SIG-M5 treated with dmso at 0.1 percent for 504 hours (cell line): ENCODE measurements around the gene ZNF552.
"Not testable (repeated sequence)": the region's sequence is repeated elsewhere in the genome, so short reads cannot be mapped to it uniquely, and the experiment has no call there.

Experiments
- DNase-seq: peaks from one replicate; lab custom pipeline; 2025; ENCODE audit not compliant: unreplicated experiment; lab: John Stamatoyannopoulos, UW

ZNF552 gene

DNA sequence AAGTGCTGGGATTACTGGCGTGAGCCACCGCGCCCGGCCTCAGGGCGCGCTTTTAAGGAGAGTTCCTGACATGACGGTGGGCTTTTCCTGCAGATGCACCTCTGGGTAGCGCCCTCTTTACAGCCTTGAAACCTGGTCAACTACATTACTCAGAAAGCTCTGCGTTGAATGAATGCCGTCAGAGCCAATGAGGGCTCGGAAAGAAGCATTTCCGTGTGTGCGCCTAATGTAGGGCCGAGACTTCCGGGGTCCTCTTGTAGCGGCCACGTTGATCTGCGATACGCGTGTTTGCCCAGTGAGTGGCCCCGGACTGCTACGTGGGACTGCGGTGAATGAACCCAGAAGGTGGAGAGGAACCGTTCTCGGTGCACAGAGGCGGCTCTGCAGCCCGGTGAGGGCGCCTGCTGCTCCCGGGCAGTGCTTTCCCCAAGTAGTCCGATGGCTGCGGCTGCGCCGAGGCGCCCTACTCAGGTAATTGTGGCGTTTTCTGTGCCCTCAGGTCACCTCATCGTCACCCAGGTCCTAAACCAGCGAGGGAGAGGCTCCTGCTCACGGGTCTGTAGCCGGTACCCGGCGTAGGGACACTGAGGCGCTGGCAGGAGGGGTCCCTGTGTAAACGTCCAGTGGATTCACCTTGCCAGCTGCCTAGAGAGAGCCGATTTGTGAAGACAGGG, 4.9 kb upstream of the ZNF552 start:
- peak; percentile 91 for DNase-seq

- no peak for DNase-seq
Measured at GRCh38 chr19:57818378-57818777, 3.7 kb upstream of the ZNF552 start.

GRCh38 chr19:57817976-57818375, 3.3 kb upstream of the ZNF552 start:
- no peak for DNase-seq

DNA sequence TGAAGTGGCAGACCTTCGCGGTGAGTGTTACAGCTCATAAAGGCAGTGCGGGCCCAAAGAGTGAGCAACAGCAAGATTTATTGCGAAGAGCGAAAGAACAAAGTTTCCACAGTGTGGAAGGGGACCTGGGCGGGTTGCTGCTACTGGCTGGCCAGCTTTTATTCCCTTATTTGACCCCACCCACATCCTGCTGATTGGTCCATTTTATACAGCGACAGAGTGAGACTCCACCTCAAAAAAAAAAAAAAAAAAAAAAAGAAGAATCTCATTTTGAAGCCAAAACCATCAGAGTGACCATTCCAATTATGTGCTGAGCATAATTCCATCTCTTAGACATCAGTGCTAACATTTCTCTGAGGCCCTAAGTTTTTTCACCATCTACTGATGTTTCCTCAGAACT, 1.9 kb upstream of the ZNF552 start:
- DNase-seq = no peak

DNA sequence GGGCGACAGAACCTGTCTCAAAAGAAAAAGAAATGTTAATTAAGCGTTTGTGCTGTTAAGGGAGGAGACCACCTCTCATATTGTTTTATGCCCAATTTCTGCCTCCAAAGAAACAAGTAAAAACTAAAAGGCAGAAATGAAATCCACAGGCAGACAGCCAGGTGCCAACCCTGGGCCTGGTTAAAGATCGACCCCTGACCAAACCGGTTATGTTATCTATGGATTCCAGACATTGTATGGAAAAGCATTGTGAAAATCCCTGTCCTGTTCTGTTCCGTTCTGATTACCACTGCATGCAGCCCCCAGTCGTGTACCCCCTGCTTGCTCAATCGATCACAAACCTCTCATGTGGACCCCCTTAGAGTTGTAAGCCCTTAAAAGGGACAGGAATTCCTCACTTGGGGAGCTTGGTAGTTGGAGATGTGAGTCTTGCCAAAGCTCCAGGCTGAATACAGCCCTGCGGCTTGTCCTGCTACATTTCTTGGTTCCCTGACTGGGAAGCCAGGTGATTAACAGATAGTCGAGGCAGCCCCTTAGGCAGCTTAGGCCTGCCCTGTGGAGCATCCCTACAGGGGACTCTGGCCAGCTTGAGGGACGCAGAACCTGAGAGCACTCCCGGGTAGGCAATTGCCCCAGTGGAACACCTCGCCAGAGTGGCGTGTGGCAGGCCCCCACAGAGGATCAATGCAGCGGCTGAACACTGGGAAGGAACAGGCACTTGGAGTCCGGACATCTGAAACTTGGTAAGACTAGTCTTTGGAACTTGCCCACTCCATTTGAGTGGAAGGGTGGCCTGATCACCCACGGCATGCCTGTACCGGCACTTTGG, 748 bp upstream of the ZNF552 start:
- no peak for DNase-seq

GRCh38 chr19:57813919-57814504, 701 bp downstream of the ZNF552 start:
- DNase-seq = no peak

GRCh38 chr19:57812975-57813820, 1.5 kb downstream of the ZNF552 start:
- DNase-seq = not testable (repeated sequence)

- DNase-seq = no peak
Measured at GRCh38 chr19:57812226-57812625, 2.5 kb downstream of the ZNF552 start.

DNA sequence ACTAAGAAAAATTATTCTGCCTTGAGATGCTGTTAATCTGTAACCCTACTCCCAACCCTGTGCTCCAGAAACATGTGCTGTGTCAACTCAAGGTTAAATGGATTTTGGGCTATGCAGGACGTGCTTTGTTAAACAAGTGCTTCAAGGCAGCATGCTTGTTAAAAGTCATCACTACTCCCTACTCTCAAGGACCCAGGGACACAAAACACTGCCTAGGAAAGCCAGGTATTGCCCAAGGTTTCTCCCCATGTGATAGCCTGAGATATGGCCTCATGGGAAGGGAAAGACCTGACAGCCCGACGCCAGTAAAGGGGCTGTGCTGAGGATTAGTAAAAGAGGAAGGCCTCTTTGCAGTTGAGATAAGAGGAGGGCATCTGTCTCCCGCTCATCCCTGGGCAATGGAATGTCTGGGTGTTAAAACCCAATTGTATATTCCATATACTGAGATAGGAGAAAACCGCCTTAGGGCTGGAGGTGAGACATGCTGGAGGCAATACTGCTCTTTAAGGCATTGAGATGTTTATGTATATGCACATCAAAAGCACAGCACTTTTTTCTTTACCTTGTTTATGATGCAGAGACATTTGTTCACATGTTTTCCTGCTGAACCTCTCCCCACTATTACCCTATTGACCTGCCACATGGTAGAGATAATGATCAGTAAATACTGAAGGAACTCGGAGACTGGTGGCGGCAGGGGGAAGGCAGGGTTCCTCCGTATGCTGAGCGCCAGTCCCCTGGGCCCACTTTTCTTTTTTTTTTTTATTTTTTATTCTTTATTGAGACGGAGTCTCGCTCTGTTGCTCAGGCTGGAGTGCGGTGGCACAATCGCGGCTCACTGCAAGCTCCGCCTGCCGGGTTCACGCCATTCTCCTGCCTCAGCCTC, 4.1 kb downstream of the ZNF552 start:
- DNase-seq = not testable (repeated sequence)

DNA sequence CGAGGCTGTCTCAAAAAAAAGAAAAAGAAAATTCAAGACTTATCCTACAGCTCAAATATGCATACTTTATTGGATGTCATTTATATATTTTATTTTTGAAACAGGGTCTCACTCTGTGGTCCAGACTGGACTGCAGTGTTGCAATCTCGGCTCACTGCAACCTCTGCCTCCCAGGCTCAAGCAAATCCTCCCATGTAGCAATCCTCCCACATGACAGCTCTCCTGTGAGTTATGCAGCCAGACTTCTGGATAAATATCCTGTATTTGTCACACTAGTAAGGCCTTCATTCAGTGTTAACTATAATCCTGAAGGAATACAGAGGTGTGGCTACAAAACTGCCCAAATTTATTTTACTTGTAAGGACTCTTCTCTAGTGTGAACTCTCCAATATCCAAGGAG, 7.2 kb downstream of the ZNF552 start:
- DNase-seq = no peak

DNA sequence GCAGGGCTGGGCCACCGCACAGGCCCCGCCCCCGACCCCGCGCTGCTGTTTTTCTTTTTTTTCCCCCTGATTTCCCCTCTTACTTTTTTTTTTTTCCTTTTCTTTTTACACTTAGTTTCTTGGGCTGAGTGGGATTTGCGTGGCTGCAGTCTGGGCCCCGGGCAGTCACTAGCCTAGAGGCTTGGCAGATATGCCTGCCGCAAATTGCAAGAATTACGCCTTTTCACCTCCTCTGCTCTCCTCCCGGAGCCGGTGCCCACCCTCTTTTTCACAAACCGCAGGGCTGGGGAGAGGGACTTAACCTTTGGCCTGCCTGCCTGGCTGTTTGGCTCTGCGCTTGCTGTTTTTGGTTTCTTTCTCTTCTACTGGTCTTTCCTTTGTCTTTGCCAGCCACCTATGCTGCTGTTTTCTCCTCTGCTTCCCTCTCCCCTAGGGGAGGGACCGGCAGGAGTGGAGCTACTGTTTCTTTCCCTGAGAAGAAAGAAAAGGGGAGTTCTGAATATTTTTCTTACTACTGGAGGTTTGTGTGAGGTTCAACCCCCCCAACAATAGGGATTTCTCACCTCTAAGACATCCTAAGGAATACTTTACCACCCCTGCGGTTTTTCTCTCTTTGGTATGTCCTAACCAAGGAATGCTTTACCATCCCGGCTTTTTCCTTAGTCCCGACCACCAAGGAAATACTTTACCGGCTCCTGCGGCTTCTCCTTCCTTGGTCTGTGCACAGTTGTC, 11.0 kb downstream of the ZNF552 start:
- DNase-seq = no peak

DNA sequence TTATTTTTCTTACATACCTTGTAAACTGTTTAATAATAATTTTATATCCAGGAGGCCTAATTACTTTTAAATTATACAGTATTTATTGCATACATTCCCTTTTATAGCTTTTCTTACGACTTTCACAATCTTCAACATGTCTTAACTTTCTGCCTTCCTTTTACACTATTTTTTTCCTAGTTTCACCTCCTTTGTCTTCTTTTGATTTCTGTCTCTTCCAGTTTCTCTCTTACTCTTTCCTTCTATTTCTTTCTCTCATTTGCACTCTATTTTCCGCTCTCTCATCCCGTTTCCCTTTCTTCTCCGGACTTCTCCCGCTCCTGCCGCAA, 11.5 kb downstream of the ZNF552 start:
- no peak for DNase-seq

- DNase-seq = no peak
Measured at GRCh38 chr19:57802269-57802668, 12.4 kb downstream of the ZNF552 start.

GRCh38 chr19:57800696-57801095, 14.0 kb downstream of the ZNF552 start:
- DNase-seq = no peak

DNA sequence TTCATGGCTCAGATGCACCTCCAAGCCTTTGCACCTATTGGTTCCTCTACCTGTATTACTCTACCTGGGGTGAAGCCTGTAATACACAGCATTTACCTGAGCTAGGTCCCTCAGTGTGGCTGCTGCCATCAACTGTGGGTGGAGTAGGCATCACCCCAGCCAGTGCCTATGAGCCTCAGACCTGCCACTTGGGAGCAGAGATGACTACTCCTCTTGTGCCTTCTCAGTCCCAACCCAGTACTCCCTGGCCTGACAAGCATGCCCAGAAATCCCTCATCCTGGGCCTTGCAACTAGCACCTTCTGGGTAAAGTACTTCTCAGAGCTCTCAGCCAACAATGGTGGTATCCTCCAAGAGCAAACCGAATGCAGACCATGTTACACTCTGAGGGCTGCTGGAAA, 18.1 kb downstream of the ZNF552 start:
- DNase-seq = not testable (repeated sequence)

DNA sequence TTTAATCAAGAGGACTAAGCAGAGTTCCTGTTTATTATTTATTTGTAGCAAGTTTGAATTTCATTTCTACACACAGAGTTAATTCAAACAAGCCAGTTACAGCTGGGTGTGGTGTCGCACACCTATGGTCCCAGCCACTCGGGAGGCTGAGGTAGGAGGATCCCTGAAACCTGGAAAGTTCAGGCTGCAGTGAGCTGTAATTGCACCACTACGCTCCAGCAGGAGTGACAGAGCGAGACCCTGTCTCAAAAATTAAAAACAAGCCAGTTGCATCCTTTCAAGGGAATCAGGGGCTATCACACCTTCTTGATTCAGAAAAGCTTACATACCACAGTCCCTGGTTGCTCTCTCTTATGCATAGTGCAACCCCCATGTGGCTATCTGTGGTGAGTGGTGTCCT, 25.4 kb downstream of the ZNF552 start:
- no peak for DNase-seq

GRCh38 chr19:57788114-57788692, 26.5 kb downstream of the ZNF552 start:
- no peak for DNase-seq

GRCh38 chr19:57786906-57787305, 27.8 kb downstream of the ZNF552 start:
- no peak for DNase-seq

- DNase-seq = no peak
Measured at GRCh38 chr19:57786286-57786685, 28.4 kb downstream of the ZNF552 start.
